ENCODE results near the gene SYNE2. TPM values are rescaled to one million over a fixed set of nuclear protein-coding genes. Genes with fewer than 3 reads are reported as not detected.
A peak's percentile ranks its signal among the peaks of the same experiment; 100 is the strongest.

The SYNE2 gene
- total and polyA plus RNA-seq, 4 experiments from 2014 or later, result 14.2 to 280 (median 189) TPM

- Mint-ChIP-seq H3K27ac (peak overlapping the region; percentile 14 to 91 (median 75)), H3K9me3 (no peaks in the 10 kb centered on the region), H3K4me3 (no peak overlapping the region), H3K36me3 (peaks cover 59 to 71% of the 10 kb centered on the region in 2 donors), H3K4me1 (peaks cover 34 to 62% (median 42%) of the 10 kb centered on the region in 4 donors), H3K27me3 (no peaks in the 10 kb centered on the region)
- intact Hi-C loops (cut with micrococcal nuclease), result no loop called here
- Histone ChIP-seq H3K27me3 (ENCODE audit: insufficient read depth, low read length) (no peaks in the 10 kb centered on the region), H3K27ac (ENCODE audit: low read depth, low read length) (no peak overlapping the region), H3K4me1 (ENCODE audit: insufficient read depth, low read length) (peaks cover 35% of the 10 kb centered on the region), H3K4me3 (ENCODE audit: low read length in 2 of 2) (no peak overlapping the region), H3K36me3 (ENCODE audit: insufficient read depth, low read length) (peaks cover 23% of the 10 kb centered on the region), H3K9me3 (ENCODE audit: control insufficient read depth in 1 of 2, low read length in 2 of 2) (no peaks in the 10 kb centered on the region)
- no peak for DNase-seq
- ChIA-PET POLR2A (ENCODE audit: partially characterized antibody) (no interaction called here), CTCF (ENCODE audit: partially characterized antibody) (interaction anchor here (1.2 to 1.3 kb wide), 2 partner anchors 11 to 44 kb away, joined by 3 read pairs; no protein-coding TSS in a partner anchor)
Measured at GRCh38 chr14:64191756-64192155, 339.0 kb downstream of the SYNE2 start.

- peak overlapping the region in 5 of 8 donors; percentile 2 to 47 (median 35) for H3K4me3 Mint-ChIP-seq
- peaks cover 45 to 66% of the 10 kb centered on the region in 2 donors for H3K36me3 Mint-ChIP-seq
- no peaks in the 10 kb centered on the region for H3K27me3 Mint-ChIP-seq
- Histone ChIP-seq H3K4me3 (ENCODE audit: low read length in 2 of 2) (no peak overlapping the region), H3K27ac (ENCODE audit: low read depth, low read length) (no peak overlapping the region), H3K27me3 (ENCODE audit: insufficient read depth, low read length) (no peaks in the 10 kb centered on the region), H3K36me3 (ENCODE audit: insufficient read depth, low read length) (peaks cover 13% of the 10 kb centered on the region), H3K9me3 (ENCODE audit: control insufficient read depth in 1 of 2, low read length in 2 of 2) (no peaks in the 10 kb centered on the region), H3K4me1 (ENCODE audit: insufficient read depth, low read length) (peaks cover 44% of the 10 kb centered on the region)
- CTCF ChIA-PET (ENCODE audit: partially characterized antibody), result interaction anchor here (0.8 to 1.2 kb wide), 2 partner anchors 15 to 104 kb away, joined by 3 read pairs; no protein-coding TSS in a partner anchor
- DNase-seq, result no peak
- peaks cover 42 to 83% (median 55%) of the 10 kb centered on the region in 4 donors for H3K4me1 Mint-ChIP-seq
- H3K9me3 Mint-ChIP-seq, result peaks cover 0 to 2% (median 0%) of the 10 kb centered on the region in 8 donors
- H3K27ac Mint-ChIP-seq, result peak overlapping the region; percentile 91 to 99 (median 96)
- POLR2A ChIA-PET (ENCODE audit: partially characterized antibody), result interaction anchor here (1.0 to 1.2 kb wide), 2 partner anchors 9 to 340 kb away, joined by 3 read pairs; no protein-coding TSS in a partner anchor
- intact Hi-C loops (cut with micrococcal nuclease), result no loop called here
Measured at GRCh38 chr14:64193821-64194220, 341.0 kb downstream of the SYNE2 start.

- Histone ChIP-seq H3K36me3 (ENCODE audit: insufficient read depth, low read length) (peaks cover 12% of the 10 kb centered on the region), H3K4me3 (ENCODE audit: low read length in 2 of 2) (no peak overlapping the region), H3K4me1 (ENCODE audit: insufficient read depth, low read length) (peaks cover 44% of the 10 kb centered on the region), H3K27ac (ENCODE audit: low read depth, low read length) (peak overlapping the region; percentile 57), H3K9me3 (ENCODE audit: control insufficient read depth in 1 of 2, low read length in 2 of 2) (no peaks in the 10 kb centered on the region), H3K27me3 (ENCODE audit: insufficient read depth, low read length) (no peaks in the 10 kb centered on the region)
- H3K9me3 Mint-ChIP-seq, result peaks cover 0 to 2% (median 0%) of the 10 kb centered on the region in 8 donors
- ChIA-PET POLR2A (ENCODE audit: partially characterized antibody) (interaction anchor here (0.7 to 1.4 kb wide), 4 partner anchors 8 to 341 kb away, joined by 3 to 6 read pairs (median 3); no protein-coding TSS in a partner anchor), CTCF (ENCODE audit: partially characterized antibody) (interaction anchor here (0.8 to 0.9 kb wide), 2 partner anchors 10 to 103 kb away, joined by 3 read pairs; no protein-coding TSS in a partner anchor)
- DNase-seq, result no peak
- peak overlapping the region; percentile 91 to 99 (median 96) for H3K27ac Mint-ChIP-seq
- no peaks in the 10 kb centered on the region for H3K27me3 Mint-ChIP-seq
- intact Hi-C loops (cut with micrococcal nuclease), result no loop called here
- H3K36me3 Mint-ChIP-seq, result peaks cover 47 to 70% of the 10 kb centered on the region in 2 donors
- H3K4me1 Mint-ChIP-seq, result peaks cover 44 to 87% (median 58%) of the 10 kb centered on the region in 4 donors
- peak overlapping the region in 5 of 8 donors; percentile 16 to 61 (median 35) for H3K4me3 Mint-ChIP-seq
Measured at GRCh38 chr14:64194404-64194803, 341.6 kb downstream of the SYNE2 start.

- intact Hi-C loops (cut with micrococcal nuclease), result no loop called here
- H3K4me3 ChIP-seq (ENCODE audit: low read length in 2 of 2), result no peak overlapping the region
- POLR2A ChIA-PET (ENCODE audit: partially characterized antibody), result interaction anchor here (0.5 to 1.7 kb wide), 6 partner anchors 9 to 331 kb away, joined by 3 to 6 read pairs (median 3); no protein-coding TSS in a partner anchor
- H3K9me3 ChIP-seq (ENCODE audit: control insufficient read depth in 1 of 2, low read length in 2 of 2), result no peaks in the 10 kb centered on the region
- no peaks in the 10 kb centered on the region for H3K27me3 ChIP-seq (ENCODE audit: insufficient read depth, low read length)
- Mint-ChIP-seq H3K27me3 (no peaks in the 10 kb centered on the region), H3K27ac (peak overlapping the region; percentile 91 to 99 (median 96)), H3K36me3 (peaks cover 42 to 67% of the 10 kb centered on the region in 2 donors), H3K4me1 (peaks cover 40 to 83% (median 58%) of the 10 kb centered on the region in 4 donors), H3K4me3 (peak overlapping the region in 7 of 8 donors; percentile 19 to 83 (median 71)), H3K9me3 (peaks cover 0 to 2% (median 0%) of the 10 kb centered on the region in 8 donors)
- peak overlapping the region; percentile 57 for H3K27ac ChIP-seq (ENCODE audit: low read depth, low read length)
- CTCF ChIA-PET (ENCODE audit: partially characterized antibody), result interaction anchor here (0.9 kb wide), 1 partner anchor 9 kb away, joined by 3 read pairs; no protein-coding TSS in a partner anchor
- DNase-seq, result peak; percentile 20 to 52 (median 36)
- peaks cover 6% of the 10 kb centered on the region for H3K36me3 ChIP-seq (ENCODE audit: insufficient read depth, low read length)
- H3K4me1 ChIP-seq (ENCODE audit: insufficient read depth, low read length), result peaks cover 44% of the 10 kb centered on the region
Measured at GRCh38 chr14:64195199-64195598, 342.4 kb downstream of the SYNE2 start.

- Histone ChIP-seq H3K27me3 (ENCODE audit: insufficient read depth, low read length) (no peaks in the 10 kb centered on the region), H3K36me3 (ENCODE audit: insufficient read depth, low read length) (peaks cover 5% of the 10 kb centered on the region), H3K9me3 (ENCODE audit: control insufficient read depth in 1 of 2, low read length in 2 of 2) (no peaks in the 10 kb centered on the region), H3K4me1 (ENCODE audit: insufficient read depth, low read length) (peaks cover 44% of the 10 kb centered on the region), H3K27ac (ENCODE audit: low read depth, low read length) (peak overlapping the region; percentile 57), H3K4me3 (ENCODE audit: low read length in 2 of 2) (no peak overlapping the region)
- Mint-ChIP-seq H3K27me3 (no peaks in the 10 kb centered on the region), H3K4me1 (peaks cover 40 to 80% (median 58%) of the 10 kb centered on the region in 4 donors), H3K36me3 (peaks cover 34 to 66% of the 10 kb centered on the region in 2 donors), H3K4me3 (peak overlapping the region in 5 of 8 donors; percentile 9 to 79 (median 71)), H3K9me3 (peaks cover 0 to 3% (median 0%) of the 10 kb centered on the region in 8 donors), H3K27ac (peak overlapping the region; percentile 74 to 99 (median 96))
- intact Hi-C loops (cut with micrococcal nuclease), result no loop called here
- ChIA-PET POLR2A (ENCODE audit: partially characterized antibody) (interaction anchor here (0.5 to 1.7 kb wide), 4 partner anchors 16 to 332 kb away, joined by 3 to 4 read pairs (median 3); no protein-coding TSS in a partner anchor), CTCF (ENCODE audit: partially characterized antibody) (no interaction called here)
- no peak for DNase-seq
Measured at GRCh38 chr14:64196056-64196455, 343.3 kb downstream of the SYNE2 start.

- Histone ChIP-seq H3K27me3 (ENCODE audit: insufficient read depth, low read length) (no peaks in the 10 kb centered on the region), H3K36me3 (ENCODE audit: insufficient read depth, low read length) (peaks cover 9% of the 10 kb centered on the region), H3K27ac (ENCODE audit: low read depth, low read length) (peak overlapping the region; percentile 4), H3K4me1 (ENCODE audit: insufficient read depth, low read length) (peaks cover 44% of the 10 kb centered on the region), H3K4me3 (ENCODE audit: low read length in 2 of 2) (peak overlapping the region in 1 of 2 donors; percentile 34), H3K9me3 (ENCODE audit: control insufficient read depth in 1 of 2, low read length in 2 of 2) (no peaks in the 10 kb centered on the region)
- POLR2A ChIA-PET (ENCODE audit: partially characterized antibody), result interaction anchor here (1.6 to 1.7 kb wide), 2 partner anchors 20 to 333 kb away, joined by 3 read pairs; no protein-coding TSS in a partner anchor
- peak overlapping the region; percentile 63 to 87 (median 80) for H3K4me3 Mint-ChIP-seq
- peak overlapping the region; percentile 91 to 99 (median 93) for H3K27ac Mint-ChIP-seq
- peaks cover 26 to 66% of the 10 kb centered on the region in 2 donors for H3K36me3 Mint-ChIP-seq
- CTCF ChIA-PET (ENCODE audit: partially characterized antibody), result no interaction called here
- intact Hi-C loops (cut with micrococcal nuclease), result no loop called here
- H3K27me3 Mint-ChIP-seq, result no peaks in the 10 kb centered on the region
- DNase-seq, result peak; percentile 8 to 61 (median 19)
- peaks cover 39 to 73% (median 59%) of the 10 kb centered on the region in 4 donors for H3K4me1 Mint-ChIP-seq
- peaks cover 0 to 3% (median 0%) of the 10 kb centered on the region in 8 donors for H3K9me3 Mint-ChIP-seq
Measured at GRCh38 chr14:64196814-64197411, 344.1 kb downstream of the SYNE2 start.

- H3K27ac Mint-ChIP-seq, result peak overlapping the region; percentile 48 to 99 (median 84)
- no peaks in the 10 kb centered on the region for H3K27me3 Mint-ChIP-seq
- intact Hi-C loops (cut with micrococcal nuclease), result no loop called here
- no peak overlapping the region for H3K4me3 ChIP-seq (ENCODE audit: low read length in 2 of 2)
- POLR2A ChIA-PET (ENCODE audit: partially characterized antibody), result no interaction called here
- peaks cover 44% of the 10 kb centered on the region for H3K4me1 ChIP-seq (ENCODE audit: insufficient read depth, low read length)
- H3K4me1 Mint-ChIP-seq, result peaks cover 39 to 68% (median 56%) of the 10 kb centered on the region in 4 donors
- CTCF ChIA-PET (ENCODE audit: partially characterized antibody), result no interaction called here
- H3K27me3 ChIP-seq (ENCODE audit: insufficient read depth, low read length), result no peaks in the 10 kb centered on the region
- H3K9me3 ChIP-seq (ENCODE audit: control insufficient read depth in 1 of 2, low read length in 2 of 2), result no peaks in the 10 kb centered on the region
- no peak overlapping the region for H3K27ac ChIP-seq (ENCODE audit: low read depth, low read length)
- DNase-seq, result no peak
- H3K4me3 Mint-ChIP-seq, result peak overlapping the region in 5 of 8 donors; percentile 22 to 83 (median 34)
- H3K9me3 Mint-ChIP-seq, result peaks cover 0 to 3% (median 0%) of the 10 kb centered on the region in 8 donors
- H3K36me3 ChIP-seq (ENCODE audit: insufficient read depth, low read length), result peaks cover 15% of the 10 kb centered on the region
- H3K36me3 Mint-ChIP-seq, result peaks cover 27 to 67% of the 10 kb centered on the region in 2 donors
Measured at GRCh38 chr14:64197996-64198395, 345.2 kb downstream of the SYNE2 start.
